Measurements from ENCODE around the gene CPLX1.
"Not testable (repeated sequence)": the region's sequence is repeated elsewhere in the genome, so short reads cannot be mapped to it uniquely, and the experiment has no call there.

CPLX1 gene

GRCh38 chr4:775485-775884, 50.4 kb downstream of the CPLX1 start:
- not testable (repeated sequence) for DNase-seq (ENCODE audit: low spot score)

- not testable (repeated sequence) for DNase-seq (ENCODE audit: low spot score)
Observed at GRCh38 chr4:774419-775092, 51.4 kb downstream of the CPLX1 start.

- DNase-seq (ENCODE audit: low spot score), result no peak
Observed at GRCh38 chr4:773214-773613, 52.7 kb downstream of the CPLX1 start.

GRCh38 chr4:772776-773175, 53.2 kb downstream of the CPLX1 start:
- no peak for DNase-seq (ENCODE audit: low spot score)

- no peak for DNase-seq (ENCODE audit: low spot score)
Observed at GRCh38 chr4:772118-772517, 53.8 kb downstream of the CPLX1 start.

GRCh38 chr4:771464-771863, 54.5 kb downstream of the CPLX1 start:
- no peak for DNase-seq (ENCODE audit: low spot score)

- DNase-seq (ENCODE audit: low spot score), result no peak
Observed at GRCh38 chr4:770022-770421, 55.9 kb downstream of the CPLX1 start.

- no peak for DNase-seq (ENCODE audit: low spot score)
Observed at GRCh38 chr4:769511-769910, 56.4 kb downstream of the CPLX1 start.

GRCh38 chr4:768995-769394, 56.9 kb downstream of the CPLX1 start:
- no peak for DNase-seq (ENCODE audit: low spot score)

GRCh38 chr4:768076-768475, 57.9 kb downstream of the CPLX1 start:
- no peak for DNase-seq (ENCODE audit: low spot score)

GRCh38 chr4:766559-767283, 59.2 kb downstream of the CPLX1 start:
- no peak for DNase-seq (ENCODE audit: low spot score)

GRCh38 chr4:766152-766515, 59.8 kb downstream of the CPLX1 start:
- DNase-seq (ENCODE audit: low spot score), result no peak

GRCh38 chr4:764405-765169, 61.3 kb downstream of the CPLX1 start:
- DNase-seq (ENCODE audit: low spot score), result no peak

- DNase-seq (ENCODE audit: low spot score), result no peak
Observed at GRCh38 chr4:763922-764321, 62.0 kb downstream of the CPLX1 start.

GRCh38 chr4:763191-763810, 62.6 kb downstream of the CPLX1 start:
- no peak for DNase-seq (ENCODE audit: low spot score)

- no peak for DNase-seq (ENCODE audit: low spot score)
Observed at GRCh38 chr4:762211-763190, 63.4 kb downstream of the CPLX1 start.

GRCh38 chr4:761739-762138, 64.2 kb downstream of the CPLX1 start:
- no peak for DNase-seq (ENCODE audit: low spot score)

GRCh38 chr4:761086-761485, 64.8 kb downstream of the CPLX1 start:
- DNase-seq (ENCODE audit: low spot score), result no peak

- DNase-seq (ENCODE audit: low spot score), result no peak
Observed at GRCh38 chr4:760616-761015, 65.3 kb downstream of the CPLX1 start.

GRCh38 chr4:759810-760209, 66.1 kb downstream of the CPLX1 start:
- not testable (repeated sequence) for DNase-seq (ENCODE audit: low spot score)

GRCh38 chr4:757111-757510, 68.8 kb downstream of the CPLX1 start:
- no peak for DNase-seq (ENCODE audit: low spot score)

Data from kidney capillary endothelial cell (primary cell).